Lower leg skin (tissue), 3 donors: ENCODE measurements around the gene STK24.

Source experiments
- CTCF ChIP-seq, 3 donors: fragments of 450-650 bp; IDR thresholded peaks; one replicate each; pipeline ENCODE4 v1.5.1; 2016; ENCODE audit warnings: antibody characterized with exemption in 3 of 3, mild to moderate bottlenecking in 3 of 3, moderate library complexity in 2 of 3
- POLR2A ChIP-seq, 2 donors: fragments of 450-650 bp; IDR thresholded peaks; one replicate each; pipeline ENCODE4 v1.6.1; 2016 to 2017; ENCODE audit warnings: antibody characterized with exemption in 2 of 2, mild to moderate bottlenecking in 1 of 2, moderate library complexity in 1 of 2

GRCh38 chr13:98540476-98540875 is 36.4 kb downstream of the STK24 start:
- no peak for TF ChIP-seq CTCF (IDR thresholded peaks at IDR 0.05)
- no peak for TF ChIP-seq POLR2A (IDR thresholded peaks at IDR 0.05)
